ENCODE results near the gene LCNL1.
A peak's percentile ranks its signal among the peaks of the same experiment; 100 is the strongest.

Gene LCNL1

GRCh38 chr9:137011907-137012675 lies 29.3 kb downstream of the LCNL1 start:
- no peak for DNase-seq (ENCODE audit: low spot score)

GRCh38 chr9:137012694-137013570 lies 30.1 kb downstream of the LCNL1 start:
- DNase-seq (ENCODE audit: low spot score): no peak

DNA sequence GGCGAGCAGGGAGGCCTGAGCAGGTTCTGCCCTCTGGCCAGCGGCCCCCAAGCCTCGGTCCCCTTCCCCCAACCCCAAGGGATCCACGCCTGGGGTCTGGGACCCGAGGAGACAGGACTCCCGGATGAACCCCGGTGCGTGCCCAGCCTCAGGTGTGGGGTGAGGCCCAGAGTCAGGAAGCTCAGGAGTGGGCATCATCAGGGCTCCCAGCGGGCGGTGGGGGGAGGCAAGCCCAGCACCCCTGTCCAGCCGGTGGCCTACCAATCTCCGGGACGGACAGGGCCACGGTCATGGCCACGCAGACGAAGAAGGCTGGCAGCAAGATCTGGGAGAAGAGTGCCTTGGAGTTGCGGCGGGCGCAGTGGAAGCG lies 30.8 kb downstream of the LCNL1 start:
- no peak for DNase-seq (ENCODE audit: low spot score)

DNA sequence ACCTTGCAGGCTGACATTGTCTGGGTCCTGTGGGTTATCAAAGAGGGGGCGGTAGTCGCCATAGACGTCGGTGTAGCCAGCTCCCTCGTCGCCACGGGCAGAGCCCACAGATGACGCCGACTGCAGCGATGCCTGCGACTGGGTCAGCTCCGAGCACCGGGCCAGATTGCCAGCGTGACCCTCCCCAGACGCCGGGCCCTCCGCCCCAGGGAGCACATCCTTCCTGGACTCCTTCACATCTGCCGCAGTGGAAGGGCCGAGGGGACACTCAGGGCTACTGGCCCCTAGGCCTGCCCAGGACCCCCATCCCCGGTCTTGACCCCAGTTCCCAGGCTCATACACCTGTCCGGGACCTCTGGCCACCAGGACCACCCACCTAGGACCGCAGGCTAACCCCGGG lies 31.4 kb downstream of the LCNL1 start:
- no peak for DNase-seq (ENCODE audit: low spot score)

DNA sequence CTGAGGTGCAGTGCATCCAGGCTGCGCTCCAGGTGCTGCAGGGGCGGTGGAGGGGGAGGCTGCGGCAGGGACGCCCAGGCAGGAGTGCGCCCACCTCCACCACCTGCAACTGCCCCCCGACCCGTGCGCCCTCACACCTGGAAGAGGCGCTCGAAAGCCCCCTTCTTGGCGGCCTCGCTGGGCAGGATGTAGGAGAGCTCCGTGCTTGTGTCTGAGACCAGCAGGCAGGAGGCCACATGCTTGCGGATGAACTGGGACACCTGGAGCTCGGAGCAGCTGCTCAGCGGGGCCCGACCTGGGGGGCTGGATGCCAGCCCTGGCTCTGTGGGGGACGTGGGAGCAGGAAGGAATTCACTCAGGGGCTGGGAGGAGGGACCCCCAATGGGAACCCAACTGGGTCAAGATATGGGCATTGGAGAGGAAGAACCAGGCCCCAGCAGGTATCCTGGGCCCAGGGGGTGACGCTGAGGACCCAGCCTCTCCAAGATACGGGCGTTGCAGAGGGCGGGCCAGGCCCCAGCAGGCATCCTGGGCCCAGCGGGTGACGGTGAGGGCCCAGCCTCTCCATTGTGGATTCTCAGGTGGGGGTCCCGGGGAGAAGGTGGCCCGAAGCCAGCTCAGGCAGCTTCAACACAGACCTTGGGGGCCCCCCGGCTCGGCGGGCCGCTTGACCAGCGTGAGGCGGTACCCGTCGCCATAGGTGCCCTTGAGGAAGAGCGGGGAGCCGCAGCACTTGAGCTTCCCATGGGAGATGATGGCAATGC lies 32.2 kb downstream of the LCNL1 start:
- no peak for DNase-seq (ENCODE audit: low spot score)

DNA sequence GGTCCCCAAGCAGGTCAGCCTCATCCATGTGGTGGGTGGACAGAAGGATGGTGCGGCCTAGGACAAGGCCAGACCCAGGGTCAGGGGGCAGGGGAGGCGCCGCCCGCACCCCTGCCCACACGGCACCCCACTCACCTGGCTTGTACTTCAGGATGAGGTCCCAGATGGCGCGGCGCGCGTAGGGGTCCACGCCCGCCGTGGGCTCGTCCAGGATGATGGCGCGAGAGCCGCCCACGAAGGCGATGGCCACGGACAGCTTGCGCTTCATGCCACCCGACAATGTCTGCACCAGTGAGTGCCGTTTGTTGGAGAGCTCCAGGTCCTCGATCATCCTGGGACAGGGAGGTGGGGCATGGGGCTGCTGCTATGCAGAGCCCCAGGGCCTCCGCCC lies 32.7 kb downstream of the LCNL1 start:
- DNase-seq (ENCODE audit: low spot score): no peak

DNA sequence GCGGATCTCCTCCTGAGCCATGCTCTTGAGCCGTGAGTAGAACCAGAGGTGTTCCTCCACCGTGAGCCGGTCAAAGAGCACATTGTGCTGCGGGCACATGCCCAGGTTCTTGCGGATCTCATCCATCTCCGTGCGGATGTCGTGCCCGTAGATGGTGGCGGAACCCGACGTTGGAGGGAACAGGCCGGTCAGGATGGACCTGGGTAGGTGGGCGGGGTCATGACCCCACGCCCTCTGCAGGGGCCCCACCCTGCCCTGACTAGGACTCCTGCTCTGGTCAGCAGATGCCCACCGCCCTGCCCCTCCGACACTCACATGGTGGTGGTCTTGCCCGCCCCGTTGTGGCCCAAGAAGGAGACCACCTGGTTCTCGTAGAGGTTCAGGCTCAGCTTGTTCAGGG lies 33.2 kb downstream of the LCNL1 start:
- DNase-seq (ENCODE audit: low spot score): no peak

GRCh38 chr9:137016436-137016835 lies 33.6 kb downstream of the LCNL1 start:
- no peak for DNase-seq (ENCODE audit: low spot score)

GRCh38 chr9:137017071-137017470 lies 34.3 kb downstream of the LCNL1 start:
- no peak for DNase-seq (ENCODE audit: low spot score)

- no peak for DNase-seq (ENCODE audit: low spot score)
Observed at GRCh38 chr9:137017791-137018497, 35.2 kb downstream of the LCNL1 start.

- DNase-seq (ENCODE audit: low spot score): no peak
Observed at GRCh38 chr9:137018761-137019559, 36.2 kb downstream of the LCNL1 start.

DNA sequence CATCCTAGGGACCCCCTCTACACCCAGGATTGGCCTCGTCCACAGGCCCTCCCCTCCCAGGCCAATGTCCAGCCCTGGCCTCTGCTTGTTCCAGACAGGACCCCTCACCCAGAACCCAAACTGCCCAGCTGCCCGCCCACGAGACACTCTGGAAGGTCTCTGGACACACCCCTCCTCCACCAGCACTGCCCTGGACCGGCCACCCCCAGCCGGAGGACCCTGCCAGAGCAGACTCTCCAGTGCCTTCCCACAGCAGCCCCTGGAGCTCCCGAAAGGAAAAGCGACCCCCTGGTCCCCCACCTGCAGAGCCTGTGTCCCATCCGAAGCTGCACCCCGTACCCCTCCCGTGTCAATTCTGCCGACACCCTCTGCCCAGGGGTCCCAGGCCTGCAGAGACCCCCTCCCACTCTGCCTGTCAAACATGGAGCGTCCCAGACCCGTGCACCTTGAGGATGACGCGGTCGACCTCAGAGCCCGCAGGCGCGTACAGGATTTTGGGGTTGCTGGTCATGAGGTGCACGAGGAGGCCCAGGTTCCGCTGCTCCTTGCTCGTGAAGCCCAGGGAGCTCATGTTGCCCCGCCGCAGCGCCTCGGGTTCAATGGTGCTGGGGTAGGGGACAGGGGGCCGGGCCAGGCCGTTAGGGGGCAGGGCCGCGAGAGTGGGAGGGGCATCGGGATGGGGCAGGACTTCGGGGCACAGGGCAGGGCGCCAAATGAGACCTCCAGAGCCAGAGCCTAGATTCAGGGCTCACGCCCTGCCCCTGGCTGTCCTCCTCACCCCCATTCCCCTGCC lies 37.3 kb downstream of the LCNL1 start:
- DNase-seq (ENCODE audit: low spot score): no peak

- no peak for DNase-seq (ENCODE audit: low spot score)
Observed at GRCh38 chr9:137020771-137021567, 38.2 kb downstream of the LCNL1 start.

DNA sequence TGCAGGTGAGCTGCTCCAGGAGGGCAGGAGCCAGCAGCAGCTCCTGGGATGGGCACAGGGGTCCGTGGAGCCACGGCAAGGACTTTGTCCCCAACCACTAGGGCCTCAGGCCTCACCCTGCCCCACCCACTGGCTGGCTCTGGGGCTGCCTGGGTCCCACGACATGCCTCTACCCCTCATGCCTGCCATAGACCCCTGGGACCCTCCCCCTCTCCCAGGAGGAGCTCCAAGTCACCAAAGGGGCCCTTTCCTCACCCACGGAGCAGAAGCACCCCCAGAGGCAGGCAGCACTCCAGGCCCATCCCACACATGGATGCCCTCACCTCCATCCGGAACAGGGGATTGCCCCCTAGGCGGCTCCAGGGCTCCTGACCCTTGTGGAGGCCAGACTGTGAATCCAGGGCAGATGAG lies 38.8 kb downstream of the LCNL1 start:
- DNase-seq (ENCODE audit: low spot score): no peak

- DNase-seq (ENCODE audit: low spot score): peak; percentile 69
Observed at GRCh38 chr9:137021979-137022661, 39.3 kb downstream of the LCNL1 start.

GRCh38 chr9:137022662-137023008 lies 39.8 kb downstream of the LCNL1 start:
- DNase-seq (ENCODE audit: low spot score): no peak

GRCh38 chr9:137023157-137023556 lies 40.4 kb downstream of the LCNL1 start:
- no peak for DNase-seq (ENCODE audit: low spot score)

GRCh38 chr9:137023583-137023991 lies 40.8 kb downstream of the LCNL1 start:
- DNase-seq (ENCODE audit: low spot score): no peak

DNA sequence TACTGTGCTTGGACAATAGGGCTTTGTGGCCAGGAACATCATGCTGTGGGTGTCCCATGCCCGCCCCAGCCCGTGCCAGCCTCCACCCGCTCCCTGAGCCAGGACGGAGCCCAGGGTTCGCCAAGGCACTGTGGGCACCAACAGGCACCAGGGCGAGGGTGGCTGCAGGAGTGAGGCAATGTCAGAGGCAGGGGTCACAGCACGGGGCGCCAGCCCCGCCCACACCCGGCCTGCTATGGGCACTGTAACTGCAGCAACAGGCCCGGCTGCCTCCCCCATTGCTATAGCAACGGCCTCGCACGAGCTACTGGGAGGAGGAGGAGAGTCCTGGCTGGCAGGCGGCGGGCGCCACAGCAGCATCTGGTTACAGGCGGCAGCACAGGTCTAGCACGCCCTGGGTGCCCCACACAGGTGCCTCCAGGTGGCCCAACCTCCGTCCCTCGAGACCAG lies 42.7 kb downstream of the LCNL1 start:
- DNase-seq (ENCODE audit: low spot score): no peak
